ENCODE measurements around the gene FGF14.
A peak's percentile ranks its signal among the peaks of the same experiment; 100 is the strongest.

FGF14 gene

DNA sequence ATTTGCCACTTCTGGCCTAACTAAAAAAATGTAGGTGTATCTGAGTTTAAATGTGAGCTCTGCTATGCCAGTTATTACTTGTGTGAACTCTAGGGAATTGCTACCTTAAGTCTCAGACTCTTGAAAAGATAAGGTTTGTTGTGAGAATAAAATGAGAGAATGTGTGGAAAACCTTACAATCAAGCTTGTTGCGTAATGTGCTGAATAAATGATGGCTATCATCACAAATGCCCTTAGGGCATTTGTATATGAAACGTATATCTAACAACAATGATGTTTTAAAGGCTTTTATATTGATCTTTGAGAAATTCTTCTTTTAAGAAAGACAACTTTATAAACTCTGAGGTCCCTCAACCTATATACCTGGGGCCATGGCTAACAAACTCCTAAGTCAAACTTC is 564.6 kb downstream of the FGF14 start:
- DNase-seq: no peak

DNA sequence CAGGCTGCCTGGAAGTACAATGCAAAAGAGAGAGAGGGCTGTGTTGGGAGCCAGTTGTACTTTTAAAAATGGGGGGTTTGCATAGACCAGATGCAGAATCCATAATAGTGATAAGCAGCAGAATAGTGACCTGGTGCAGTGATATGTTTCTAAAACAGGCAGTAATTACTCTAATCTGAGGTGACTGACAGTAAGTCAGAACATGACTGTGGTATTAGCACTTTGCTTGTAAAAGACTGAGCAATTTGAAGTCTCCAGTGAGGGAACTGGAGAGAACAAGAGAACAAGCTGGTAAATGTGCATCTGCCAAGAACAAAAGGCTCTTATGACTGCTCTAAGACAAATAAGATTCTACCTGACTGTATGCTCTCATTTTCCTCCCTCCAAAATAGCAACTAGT is 565.9 kb downstream of the FGF14 start:
- DNase-seq: no peak

DNA sequence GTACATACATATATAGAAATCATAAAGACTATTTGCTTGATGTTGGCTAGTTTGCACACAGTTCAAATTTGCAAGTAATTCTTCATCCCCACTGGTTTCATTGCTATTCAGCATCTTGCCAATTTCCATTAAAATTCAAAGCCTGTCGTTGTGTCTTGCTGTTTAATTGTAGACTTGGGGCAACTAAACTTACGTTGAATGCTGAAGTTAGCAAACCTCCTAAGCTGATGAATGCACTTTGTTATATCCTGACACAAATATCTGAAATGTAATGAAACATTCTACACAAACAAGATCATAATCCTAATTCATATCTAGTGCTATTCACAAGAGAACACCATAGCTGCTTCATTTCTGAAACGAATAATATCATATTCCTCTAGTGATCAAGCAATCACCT is 568.2 kb downstream of the FGF14 start:
- no peak for DNase-seq

DNA sequence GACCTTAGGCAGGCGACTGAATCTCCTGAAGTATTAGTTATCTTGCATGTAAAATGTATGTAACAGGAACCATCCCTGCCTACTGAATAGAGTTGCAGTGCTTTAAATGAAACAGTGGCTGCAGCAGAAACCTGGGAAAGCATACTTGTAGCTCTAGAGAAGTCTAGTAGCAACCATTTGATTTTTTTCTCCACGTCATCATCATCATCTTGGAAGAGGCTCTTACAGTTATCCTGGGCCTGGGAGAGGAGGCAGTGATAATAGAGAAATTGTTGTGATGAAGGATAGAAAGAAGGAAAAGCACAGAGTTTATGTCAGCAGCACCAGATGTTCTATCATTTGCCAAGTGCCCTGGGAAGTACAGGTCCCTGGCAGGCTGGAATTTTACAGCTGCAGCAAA is 571.8 kb downstream of the FGF14 start:
- no peak for DNase-seq

DNA sequence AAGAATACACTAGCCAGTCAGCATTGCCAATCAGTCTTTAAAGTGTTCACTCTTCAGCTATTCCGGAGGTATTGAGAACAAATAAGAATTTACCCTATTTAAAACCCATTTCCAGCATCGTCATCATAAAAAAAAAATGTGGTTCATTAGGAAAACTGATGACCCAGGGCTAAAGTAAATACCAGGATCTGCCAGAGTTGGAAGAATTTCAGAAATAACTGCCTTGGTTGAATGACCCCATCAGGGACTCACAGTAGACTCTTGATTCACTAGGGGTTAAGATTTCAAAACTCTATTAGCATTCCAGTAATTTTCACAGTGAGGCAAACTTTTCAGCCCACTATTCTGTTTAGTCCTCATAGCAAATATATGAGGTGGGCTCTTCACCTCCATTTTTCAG is 572.4 kb downstream of the FGF14 start:
- DNase-seq: no peak

DNA sequence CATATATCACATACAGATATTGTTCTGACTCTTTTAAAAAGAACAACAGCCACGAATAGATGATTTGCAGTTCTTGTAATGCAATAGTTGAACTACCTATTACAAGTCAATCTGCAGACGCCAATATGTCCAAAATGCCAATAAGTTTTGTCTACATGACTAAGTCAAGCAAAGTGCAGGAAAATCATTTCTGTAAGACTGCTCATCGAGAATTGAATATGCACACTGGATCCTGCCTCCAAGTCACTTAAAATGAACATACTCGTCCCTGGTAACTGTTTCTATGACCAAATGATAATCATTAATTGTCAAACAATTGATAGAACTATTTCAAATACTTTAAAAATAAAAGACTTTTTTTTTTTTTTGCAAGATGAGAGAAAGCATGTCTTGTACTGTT is 573.7 kb downstream of the FGF14 start:
- DNase-seq: no peak

DNA sequence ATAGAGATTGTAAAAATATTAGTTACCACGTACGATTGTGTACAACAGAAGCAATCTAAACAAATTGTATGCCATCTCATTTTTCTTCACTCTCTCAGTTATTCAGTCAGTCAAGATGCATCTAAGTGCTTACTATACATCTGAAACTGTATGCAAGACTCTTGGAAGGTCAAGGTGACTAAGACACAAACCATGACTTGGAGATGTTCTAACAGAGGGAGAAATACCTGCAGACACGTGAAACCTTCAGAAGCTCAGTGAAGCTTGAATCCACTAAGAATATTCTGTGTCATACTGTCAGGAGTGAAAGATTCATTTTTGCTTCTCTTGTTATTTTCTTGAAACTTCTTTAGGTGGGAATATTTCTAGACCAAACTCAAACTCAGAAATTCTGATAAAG is 584.0 kb downstream of the FGF14 start:
- no peak for DNase-seq

DNA sequence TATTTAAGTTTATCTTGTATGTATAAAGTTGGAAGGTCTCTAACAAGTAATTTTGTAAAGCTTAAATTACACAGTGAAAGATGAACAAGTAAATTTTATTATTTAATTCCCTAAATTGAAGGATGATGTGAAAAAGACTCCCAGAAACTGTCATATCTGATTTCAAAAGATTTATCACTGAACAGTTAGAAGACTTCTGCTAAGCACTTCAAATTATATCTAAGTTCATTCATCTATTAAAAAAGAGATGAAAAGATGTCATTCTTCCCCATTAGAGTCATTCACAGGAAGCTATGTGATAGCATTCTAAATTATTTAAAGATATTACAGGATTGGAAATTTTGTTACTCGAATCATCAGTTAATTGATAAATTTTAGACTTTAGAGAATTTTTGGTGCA is 590.0 kb downstream of the FGF14 start:
- no peak for DNase-seq

DNA sequence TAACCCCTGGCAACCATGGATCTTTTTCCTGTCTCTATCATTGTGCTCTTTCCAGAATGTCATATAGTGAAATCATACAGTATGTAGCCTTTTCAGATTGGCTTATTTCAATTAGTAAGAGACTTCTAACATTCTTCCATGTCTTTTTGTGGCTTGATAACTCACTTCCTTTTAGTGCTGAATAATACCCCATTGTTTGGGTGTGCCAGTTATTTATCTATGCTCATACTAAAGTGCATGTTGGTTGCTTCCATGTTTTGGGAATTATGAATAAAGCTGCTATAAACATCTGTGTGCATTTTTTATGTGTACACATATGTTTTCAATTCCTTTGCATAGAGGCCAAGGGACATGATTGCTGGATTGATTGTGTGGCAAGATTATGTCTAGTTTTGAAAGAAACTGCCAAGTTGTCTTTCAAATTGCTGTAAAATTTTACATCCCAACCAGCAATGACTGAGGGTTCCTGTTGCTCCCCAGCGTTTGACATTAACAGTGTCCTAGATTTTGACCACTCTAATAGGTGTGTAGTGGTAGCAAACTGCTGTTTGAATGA is 590.5 kb downstream of the FGF14 start:
- no peak for DNase-seq

DNA sequence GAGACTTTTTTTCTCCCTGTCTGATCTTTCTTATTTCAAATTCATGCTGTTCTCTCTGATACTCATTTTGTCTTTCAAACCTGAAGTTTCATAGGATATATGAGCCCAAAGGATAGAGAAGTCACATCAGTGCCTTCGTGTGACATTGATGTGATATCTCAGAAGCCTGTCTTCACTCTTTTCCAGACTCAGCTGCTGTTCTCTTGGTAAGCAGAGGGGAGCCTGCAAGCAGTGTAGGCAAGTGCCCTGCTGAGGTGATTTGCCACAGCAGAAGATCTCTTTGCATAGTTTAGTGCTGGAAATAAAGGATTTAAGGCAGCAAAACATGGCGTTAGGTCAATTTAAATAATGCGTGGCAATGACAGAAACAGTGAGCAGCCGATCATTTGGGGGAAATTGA is 602.7 kb downstream of the FGF14 start:
- DNase-seq: no peak

DNA sequence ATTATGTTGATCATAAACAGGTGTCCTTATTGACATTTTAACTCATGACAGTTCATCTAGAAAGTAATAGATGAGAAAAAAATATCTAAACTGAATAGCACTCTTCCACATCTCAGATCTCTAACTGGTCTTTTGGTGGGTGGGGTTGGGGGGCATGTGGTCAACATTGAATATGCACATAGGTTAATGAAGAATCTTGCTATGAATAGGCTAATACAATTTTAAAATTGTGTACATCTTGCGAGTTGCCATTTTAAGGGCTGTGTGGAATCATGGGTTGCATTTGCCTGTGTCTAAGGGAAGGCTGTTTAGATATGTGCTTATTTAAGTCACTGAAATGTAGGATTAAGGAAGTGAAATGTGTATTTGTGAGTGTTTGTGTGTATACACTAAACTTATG is 603.4 kb downstream of the FGF14 start:
- no peak for DNase-seq

DNA sequence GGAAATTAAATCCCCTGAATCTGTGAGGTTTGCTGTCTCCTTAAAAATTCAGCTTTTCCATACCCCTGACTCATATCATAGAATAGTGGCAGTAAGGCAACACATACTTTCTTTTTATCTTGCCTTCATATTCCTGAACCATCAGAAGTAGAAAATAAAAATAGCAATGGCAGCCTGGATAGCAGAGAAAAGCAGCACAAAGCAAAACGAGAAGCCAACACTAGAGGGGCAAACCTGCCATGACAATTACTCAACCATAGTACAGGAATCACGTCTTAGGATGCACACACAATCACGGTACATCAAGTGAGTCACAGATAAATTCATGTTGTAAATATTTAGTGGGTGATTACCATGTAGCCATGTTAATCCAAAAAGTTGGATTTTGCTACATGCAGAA is 606.4 kb downstream of the FGF14 start:
- DNase-seq: no peak

DNA sequence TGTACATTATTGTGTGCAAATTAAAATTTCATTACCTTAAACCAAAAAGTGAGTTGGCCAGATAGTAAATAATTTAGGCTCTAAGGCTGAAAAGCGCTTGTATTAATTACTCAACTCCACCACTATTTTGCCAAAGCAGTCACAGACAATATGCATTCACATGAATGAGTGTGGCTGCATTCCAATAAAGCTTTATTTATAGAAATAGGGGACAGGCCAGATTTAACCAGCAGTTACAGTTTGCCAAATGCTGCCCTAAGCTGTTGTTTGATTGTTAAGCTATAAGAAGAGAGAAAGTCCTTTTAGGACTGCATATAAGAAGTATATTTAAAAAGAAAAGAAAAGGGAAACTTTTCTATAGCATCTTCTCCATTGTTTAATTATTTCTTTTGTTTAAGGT is 606.8 kb downstream of the FGF14 start:
- DNase-seq: no peak

DNA sequence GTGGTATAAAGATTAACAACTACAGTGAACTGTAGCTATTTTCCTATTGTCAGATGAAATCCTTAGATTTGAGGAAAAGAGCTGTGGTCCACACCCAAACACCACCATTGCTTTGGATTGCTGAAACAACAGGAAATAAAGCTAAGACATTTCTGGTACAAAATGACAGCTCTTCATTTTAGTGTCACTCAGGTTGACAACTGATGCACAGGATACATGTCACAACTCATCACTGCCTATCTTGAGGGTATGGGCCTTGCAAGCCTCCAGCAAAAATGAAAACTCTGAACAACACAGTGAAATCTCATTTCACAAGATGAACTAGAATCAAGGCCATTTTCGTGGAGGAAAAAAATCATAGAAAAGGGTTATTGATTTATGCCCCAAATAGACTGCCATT is 609.7 kb downstream of the FGF14 start:
- no peak for DNase-seq

DNA sequence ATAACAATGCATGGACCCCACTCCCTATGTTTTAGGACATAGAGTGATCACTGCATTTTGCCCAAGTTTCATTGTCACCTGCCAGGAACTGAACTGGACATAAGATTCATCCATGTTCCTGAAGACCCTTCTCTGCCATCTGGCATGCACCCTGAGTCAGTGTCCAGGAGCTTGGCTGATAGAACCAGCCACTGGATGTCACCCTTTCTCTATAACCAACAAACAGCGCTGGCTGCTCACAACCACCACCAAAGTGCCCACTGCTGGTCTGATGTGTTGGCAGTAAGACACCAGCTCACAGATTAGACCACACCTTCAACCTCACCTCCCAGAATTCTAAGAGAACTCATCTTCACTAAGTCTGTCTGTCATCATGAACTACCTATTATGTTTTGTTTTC is 616.0 kb downstream of the FGF14 start:
- DNase-seq: no peak

DNA sequence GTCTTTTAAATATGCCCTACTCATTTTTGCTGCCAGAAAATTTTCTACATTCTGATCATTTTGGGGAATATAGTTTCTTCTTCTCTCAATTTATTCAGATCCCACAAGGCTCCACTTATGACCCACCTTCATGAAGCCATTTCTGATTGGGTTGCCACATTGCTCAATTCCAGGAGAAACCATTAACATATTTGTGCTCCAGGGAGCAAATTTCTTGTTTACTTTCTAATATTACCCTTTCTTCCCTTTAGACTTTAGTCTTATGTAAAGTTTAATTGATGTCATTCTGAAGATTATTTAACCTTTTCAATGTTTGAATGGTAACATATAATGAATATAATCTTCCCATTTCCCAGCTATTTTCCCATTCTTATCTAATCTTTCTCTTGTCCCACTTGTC is 617.5 kb downstream of the FGF14 start:
- no peak for DNase-seq

DNA sequence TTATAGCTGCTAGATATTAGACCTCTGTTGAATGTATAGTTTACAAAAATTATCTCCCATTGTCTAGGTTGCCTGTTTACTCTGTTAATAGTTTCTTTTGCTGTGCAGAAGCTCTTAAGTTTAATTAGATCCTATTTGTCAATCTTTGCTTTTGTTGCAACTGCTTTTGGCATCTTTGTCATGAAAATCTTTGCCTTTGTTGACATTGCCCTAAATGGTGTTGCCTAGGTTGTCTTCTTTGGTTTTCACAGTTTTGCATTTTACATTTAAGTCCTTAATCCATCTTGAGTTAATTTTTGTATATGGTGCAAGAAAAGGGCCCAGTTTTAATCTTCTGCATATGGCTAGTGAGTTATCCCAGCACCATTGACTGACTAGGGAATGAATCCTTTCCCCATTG is 618.3 kb downstream of the FGF14 start:
- no peak for DNase-seq

DNA sequence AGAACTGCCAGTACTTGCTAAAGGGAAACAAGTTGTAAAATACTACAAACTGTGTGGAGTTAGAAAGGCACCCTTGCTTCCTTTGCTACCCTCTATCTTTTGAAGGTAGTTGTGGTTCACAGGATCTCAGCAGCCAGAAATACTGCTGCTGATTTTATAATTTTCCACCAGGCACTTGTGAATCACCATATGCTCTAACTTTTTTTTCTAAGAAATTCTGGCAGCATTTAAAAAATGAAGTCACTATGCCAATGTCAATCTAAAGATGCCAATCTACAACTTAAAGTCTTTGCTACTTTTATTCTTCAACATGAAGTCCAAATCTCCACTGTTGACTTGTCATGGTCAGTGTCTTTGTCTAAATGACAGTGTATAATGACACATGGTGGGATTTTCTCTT is 621.6 kb downstream of the FGF14 start:
- no peak for DNase-seq

DNA sequence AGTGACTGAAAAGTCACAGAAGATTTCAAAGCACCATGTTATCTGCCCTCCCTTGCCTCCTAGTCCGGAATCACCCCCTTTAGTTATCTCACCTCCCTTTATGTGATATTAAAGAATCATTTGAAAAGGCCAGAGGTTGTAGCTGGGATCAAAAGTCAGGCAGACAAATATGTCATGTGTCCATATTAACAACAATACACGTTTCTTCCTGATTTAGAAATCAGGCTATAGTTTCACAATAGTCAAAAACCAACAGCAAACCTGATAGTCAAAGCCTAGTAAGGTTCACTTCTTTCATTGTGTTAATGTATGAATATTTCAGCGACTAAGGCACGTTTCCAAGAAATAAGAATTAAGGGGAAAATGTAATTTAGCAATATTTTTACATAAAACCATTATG is 622.7 kb downstream of the FGF14 start:
- DNase-seq: no peak

DNA sequence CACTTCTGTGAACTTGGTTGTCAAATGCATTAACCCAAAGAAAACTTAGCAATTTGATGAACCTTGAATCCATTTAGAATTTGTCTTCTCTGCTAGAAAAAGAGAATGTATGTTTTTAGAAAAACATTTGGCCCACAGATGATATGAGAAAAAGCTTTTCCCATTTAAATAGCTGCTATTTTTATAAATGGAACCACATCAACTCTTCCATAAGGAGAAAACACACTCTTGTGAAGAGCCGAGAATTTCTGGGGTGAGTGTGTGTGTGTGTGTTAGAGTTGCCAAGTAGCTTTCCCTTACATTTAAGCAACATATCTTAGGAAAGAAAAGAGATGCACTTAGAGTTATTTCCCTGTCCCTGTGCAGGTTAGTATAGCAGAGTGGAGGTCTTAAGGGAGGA is 626.6 kb downstream of the FGF14 start:
- DNase-seq: no peak

DNA sequence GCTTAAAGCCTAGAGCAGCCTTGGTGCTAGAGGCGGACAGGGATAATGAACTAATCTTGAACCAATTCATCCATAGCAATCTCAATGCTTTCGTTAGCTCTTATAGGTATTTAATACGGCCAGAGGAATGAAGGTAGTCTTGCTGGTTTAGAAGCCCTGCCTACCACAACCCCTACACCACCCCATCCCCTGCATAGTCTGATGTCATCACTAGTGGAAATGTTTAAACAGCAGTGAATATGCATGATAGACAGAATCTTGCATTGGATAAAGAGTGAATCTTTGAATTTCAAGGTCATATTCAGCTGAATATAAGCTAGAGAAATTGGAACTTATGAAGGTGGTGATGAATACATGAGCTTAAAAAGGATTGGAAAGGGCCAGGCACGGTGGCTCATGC is 627.5 kb downstream of the FGF14 start:
- no peak for DNase-seq

DNA sequence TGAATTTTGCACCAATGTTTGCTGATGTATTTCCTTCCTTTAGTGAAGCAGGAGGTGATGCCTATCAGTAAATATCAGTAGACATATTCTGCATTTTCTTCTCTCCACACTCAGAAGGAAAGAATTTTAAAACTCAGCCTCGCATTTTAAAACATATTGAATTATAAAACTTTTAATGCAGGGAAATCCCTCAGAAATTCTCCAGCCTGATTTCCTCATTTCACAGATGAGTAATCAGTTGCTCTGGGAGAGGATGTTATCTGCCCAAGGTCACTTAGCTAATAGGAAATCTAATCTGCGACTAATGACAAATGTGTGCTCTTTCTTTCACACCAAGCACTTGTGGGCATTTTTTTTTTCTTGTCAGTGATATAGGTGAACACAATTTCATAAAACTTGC is 628.8 kb downstream of the FGF14 start:
- DNase-seq: no peak

DNA sequence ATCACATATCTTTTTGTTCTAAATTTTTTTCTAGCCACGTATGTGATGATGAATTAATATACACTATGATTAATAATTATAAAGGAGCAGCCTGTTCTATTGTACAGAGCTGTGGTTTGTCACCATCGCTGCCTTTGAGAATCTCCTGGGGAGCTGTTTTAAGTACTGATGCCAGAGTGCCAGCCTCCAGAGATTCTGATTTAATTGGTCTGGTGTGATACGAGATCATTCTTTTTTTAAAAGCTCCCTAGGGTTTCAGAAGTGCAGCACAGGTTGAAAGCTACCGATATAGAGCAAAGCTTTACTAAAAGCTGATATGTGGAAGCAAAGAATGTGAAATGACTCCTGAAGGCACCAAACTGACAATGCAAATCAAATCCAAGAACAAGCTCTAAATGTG is 634.7 kb downstream of the FGF14 start:
- no peak for DNase-seq

DNA sequence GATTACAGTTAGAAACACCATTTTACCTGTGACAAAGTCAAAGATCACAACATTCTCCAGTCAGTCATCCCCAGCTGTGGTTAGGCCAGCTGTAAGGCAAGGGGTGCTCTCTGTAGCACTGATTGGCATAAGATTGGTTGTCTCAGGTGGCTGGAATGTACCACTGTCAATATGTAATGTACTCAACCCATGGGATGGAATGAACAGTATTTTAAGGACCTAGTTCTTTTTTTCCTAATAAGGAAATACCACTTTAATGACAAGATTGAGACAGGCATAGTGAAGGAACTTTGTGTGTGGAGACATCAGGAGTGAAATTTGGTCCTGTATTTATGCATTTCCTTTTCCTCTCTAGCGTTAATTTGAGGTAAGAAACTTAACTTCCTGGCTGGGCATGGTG is 638.7 kb downstream of the FGF14 start:
- no peak for DNase-seq

DNA sequence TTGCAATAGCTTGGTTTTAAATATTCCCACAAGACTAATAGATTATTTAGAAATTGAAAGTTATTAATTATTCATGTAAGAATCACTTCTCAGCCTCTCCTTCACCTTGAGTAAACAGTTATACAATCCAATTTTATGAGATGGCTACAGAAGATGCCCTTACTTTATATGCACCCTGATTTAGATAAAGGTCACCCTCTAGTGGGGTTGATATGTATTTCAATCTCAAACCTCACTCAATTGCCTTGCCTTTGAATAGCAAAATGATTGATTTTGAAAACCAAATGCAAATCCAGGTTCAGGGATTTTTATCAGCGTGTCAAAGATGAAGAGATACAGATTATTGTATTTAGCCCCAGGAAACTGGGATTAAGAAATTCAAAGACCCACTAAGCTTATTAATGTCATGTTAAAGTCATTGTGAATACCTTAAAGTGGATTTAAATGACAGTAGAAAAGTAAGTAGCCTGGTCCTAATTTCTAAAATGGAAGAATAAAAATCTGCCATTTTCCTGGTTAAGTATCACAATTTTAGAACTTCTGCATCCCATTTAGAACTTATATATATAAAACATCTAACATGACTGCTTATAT is 644.3 kb downstream of the FGF14 start:
- DNase-seq: peak; percentile 23
